Large intestine (tissue), 12 donors: ENCODE measurements around the gene KRT82. TPM values are rescaled to one million over a fixed set of nuclear protein-coding genes. Genes with fewer than 3 reads are reported as not detected.
"Not testable (repeated sequence)": the region's sequence is repeated elsewhere in the genome, so short reads cannot be mapped to it uniquely, and the experiment has no call there.

Experiments used
- DNase-seq, 2 donors: peaks; one replicate each; pipeline versions ENCODE4 v3.0.0 to v3.0.0-alpha.2; 2013
- H3K27ac ChIP-seq: one replicate; pipeline ENCODE4 v1.5.1; 2013; ENCODE audit warnings: low read length
- H3K27me3 ChIP-seq: 2 replicates; pipeline ENCODE4 v1.6.1; 2013; ENCODE audit warnings: low read length; ENCODE audit not compliant: control insufficient read depth, insufficient read depth
- H3K36me3 ChIP-seq: 2 replicates; pipeline ENCODE4 v1.6.1; 2013; ENCODE audit warnings: low read length; ENCODE audit not compliant: control insufficient read depth, insufficient read depth
- H3K4me1 ChIP-seq: one replicate; pipeline ENCODE4 v1.6.1; 2013; ENCODE audit warnings: low read length; ENCODE audit not compliant: control insufficient read depth, insufficient read depth
- H3K4me3 ChIP-seq: one replicate; pipeline ENCODE4 v1.5.1; 2013; ENCODE audit warnings: low read length
- H3K9me3 ChIP-seq: one replicate; pipeline ENCODE4 v1.6.1; 2013; ENCODE audit warnings: mild to moderate bottlenecking, low read depth, low read length, moderate library complexity; ENCODE audit not compliant: control insufficient read depth
- WGBS: methylation state at CpG from one replicate; pipeline ENCODE4 v1.1.5; 2013; ENCODE audit warnings: low lambda C conversion rate; ENCODE audit not compliant: insufficient coverage; 5-methylcytosine and 5-hydroxymethylcytosine counted together
- long read RNA-seq, 11 donors: transcript quantifications; one replicate each; lab custom pipeline, GENCODE V29; 2026
- polyA plus RNA-seq: library from polyadenylated mRNA; unstranded; fragments of 120-200 nt; gene quantifications from one replicate; pipeline ENCODE4 v1.2.1, GENCODE V29; 2013

The KRT82 gene
- not detected for polyA plus RNA-seq
- long read RNA-seq, donor 1: 0 reads
- long read RNA-seq, donor 2: 0 reads
- long read RNA-seq, donor 3: 0 reads
- long read RNA-seq, donor 4: 0 reads
- long read RNA-seq, donor 5: 0 reads
- long read RNA-seq, donor 6: 0 reads
- long read RNA-seq, donor 7: 0 reads
- long read RNA-seq, donor 8: 0 reads
- long read RNA-seq, donor 9: 0 reads
- long read RNA-seq, donor 10: 0 reads
- long read RNA-seq, donor 11: 0 reads

DNA sequence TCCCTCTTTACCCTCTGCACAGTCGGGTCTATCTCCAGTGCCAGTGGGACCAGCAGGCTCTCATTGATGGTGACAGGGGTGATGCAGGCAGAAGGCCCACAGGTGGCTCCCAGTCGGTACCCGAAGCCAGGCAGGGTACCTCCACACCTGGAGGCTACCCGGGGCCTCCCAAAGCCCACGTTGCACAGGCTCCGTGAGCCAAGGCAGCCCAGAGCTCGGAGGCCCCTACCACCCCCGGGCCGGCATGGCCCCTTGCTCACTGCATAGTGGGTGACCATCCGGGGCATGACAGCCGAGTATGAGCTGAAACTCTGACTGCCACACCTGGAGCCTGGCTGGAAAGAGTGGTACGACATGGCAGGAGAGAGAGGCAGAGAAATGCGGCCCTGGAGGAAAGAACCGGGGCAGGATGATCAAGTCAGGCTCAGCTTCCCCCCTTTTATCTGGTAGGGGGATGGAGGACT is at the start of gene KRT82:
Gene KRT82 (minus strand): TSS at position 414 of the 464 bp plus-strand sequence. CDS start 58 bp downstream, at position 356.
- Histone ChIP-seq H3K36me3 (no peaks in the 10 kb centered on the region), H3K27me3 (peaks cover 3% of the 10 kb centered on the region), H3K9me3 (no peaks in the 10 kb centered on the region), H3K27ac (no peak within 1 kb of the TSS), H3K4me1 (no peaks in the 10 kb centered on the region), H3K4me3 (no peak within 1 kb of the TSS)
- no peak for DNase-seq
- WGBS: no CpG with 5 or more reads among the region's 14 CpGs

DNA sequence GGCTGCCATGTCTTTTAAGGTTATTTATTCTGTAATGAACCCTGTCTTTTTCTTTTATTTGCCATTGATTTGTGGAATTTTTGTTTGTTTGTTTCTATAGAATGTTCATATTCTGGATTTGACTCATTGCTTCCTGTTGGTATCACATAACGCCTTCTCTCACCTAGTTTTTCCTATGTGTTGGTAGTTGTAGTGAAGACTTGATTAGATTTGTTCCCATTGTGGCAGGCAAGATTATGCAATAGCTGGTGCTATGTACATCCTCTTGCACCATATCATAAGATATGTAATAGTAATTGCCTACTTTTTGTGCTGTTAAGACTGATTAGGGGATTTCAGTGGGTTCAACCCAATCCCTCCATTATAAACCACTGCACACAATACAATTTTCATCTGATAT is 49.7 kb upstream of the KRT82 start:
- Histone ChIP-seq H3K27me3 (no peaks in the 10 kb centered on the region), H3K4me1 (no peaks in the 10 kb centered on the region), H3K36me3 (no peaks in the 10 kb centered on the region), H3K4me3 (no peak overlapping the region), H3K27ac (no peak overlapping the region), H3K9me3 (no peaks in the 10 kb centered on the region)
- 100% methylated on average over 1 of the region's 1 CpG for WGBS
- DNase-seq: no peak

DNA sequence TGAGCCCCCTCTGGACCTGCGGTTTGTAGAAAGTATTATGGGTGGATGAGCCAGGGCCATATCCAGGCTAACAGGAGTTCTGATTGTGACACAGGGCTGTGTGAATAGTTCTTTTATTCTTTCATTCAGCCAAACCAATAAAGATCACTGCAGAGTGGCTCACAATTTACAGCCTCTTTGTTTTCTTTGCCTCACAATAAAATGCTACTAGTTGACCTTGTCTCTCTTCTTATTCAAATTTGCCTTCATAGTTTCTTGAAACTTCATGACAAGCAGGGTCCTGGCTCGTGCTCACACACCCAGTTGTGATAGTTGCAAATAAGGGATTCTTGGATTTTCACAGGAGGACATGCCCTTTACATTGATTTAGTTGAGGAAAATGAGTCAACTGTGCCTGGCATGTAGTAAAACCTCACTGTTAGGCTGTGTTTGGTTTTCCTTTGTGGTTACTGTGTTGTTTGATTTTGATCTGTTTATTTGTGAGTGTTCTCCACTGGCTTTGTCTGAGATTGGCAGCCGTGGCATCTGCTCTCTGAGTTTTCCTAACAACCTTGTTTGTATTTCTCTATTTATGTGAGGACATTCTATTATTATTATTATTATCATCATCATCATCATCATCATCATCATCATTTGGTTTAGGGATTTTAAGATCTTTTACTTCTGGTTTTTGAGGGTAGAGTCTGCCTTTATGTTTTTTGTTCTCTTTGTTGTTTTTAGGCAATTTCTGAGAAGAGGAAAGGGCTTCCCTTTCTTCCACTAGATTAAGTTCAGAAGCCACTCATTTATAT is 48.5 kb upstream of the KRT82 start:
- H3K27ac ChIP-seq: no peak overlapping the region
- H3K4me1 ChIP-seq: no peaks in the 10 kb centered on the region
- no peaks in the 10 kb centered on the region for H3K36me3 ChIP-seq
- H3K9me3 ChIP-seq: no peaks in the 10 kb centered on the region
- H3K4me3 ChIP-seq: no peak overlapping the region
- DNase-seq: no peak
- H3K27me3 ChIP-seq: no peaks in the 10 kb centered on the region
- no CpG with 5 or more reads among the region's 3 CpGs for WGBS

DNA sequence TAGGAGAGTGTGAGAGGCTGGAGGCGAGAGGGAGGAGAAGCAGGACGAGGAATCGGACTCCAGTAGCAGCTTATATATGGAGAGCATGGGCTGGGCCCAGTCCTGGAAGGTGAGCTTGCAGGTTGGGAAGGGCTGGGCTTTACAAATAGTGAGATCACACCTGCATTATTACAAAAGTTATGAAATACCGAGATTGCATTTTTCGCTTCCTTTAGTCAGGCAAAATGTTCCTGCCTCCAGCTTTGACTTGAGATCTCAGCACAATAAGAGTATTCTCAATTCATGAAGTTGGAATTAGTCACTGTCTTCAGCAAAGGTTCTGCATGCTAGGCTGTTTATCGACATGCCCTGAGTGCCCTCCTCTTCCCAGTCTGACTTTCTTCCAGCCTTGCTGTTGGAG is 46.0 kb upstream of the KRT82 start, which contains the start of gene KRT6B:
Gene KRT6B (minus strand): TSS at position 46 of the 400 bp plus-strand sequence. CDS start 68 bp downstream, outside the sequence.
- H3K27me3 ChIP-seq: no peaks in the 10 kb centered on the region
- H3K4me3 ChIP-seq: no peak within 1 kb of the TSS
- H3K36me3 ChIP-seq: no peaks in the 10 kb centered on the region
- no CpG with 5 or more reads among the region's 6 CpGs for WGBS
- no peak within 1 kb of the TSS for H3K27ac ChIP-seq
- DNase-seq: no peak
- H3K4me1 ChIP-seq: no peaks in the 10 kb centered on the region
- H3K9me3 ChIP-seq: no peaks in the 10 kb centered on the region

DNA sequence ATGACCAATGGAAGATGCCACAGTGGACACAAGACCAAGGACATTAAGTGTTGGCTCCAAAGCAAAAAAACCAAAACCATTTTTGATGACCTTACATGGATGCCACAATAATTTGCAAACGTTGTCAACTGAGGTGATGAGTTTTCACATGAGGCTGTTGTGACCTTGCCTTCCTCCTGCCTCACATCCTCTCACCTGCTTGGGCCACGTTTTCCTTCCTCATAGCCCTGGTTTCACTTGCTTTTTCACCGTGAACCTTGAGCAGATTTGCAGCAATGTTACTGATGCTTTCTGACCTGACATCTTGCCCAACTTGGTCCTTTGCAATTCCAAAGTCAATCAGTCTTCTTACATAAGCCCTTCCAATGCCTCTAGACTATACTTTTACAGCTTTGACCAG is 42.1 kb upstream of the KRT82 start:
- no peak overlapping the region for H3K27ac ChIP-seq
- H3K9me3 ChIP-seq: no peaks in the 10 kb centered on the region
- H3K27me3 ChIP-seq: no peaks in the 10 kb centered on the region
- DNase-seq: no peak
- WGBS: no CpG with 5 or more reads among the region's 3 CpGs
- H3K4me3 ChIP-seq: no peak overlapping the region
- no peaks in the 10 kb centered on the region for H3K4me1 ChIP-seq
- no peaks in the 10 kb centered on the region for H3K36me3 ChIP-seq

DNA sequence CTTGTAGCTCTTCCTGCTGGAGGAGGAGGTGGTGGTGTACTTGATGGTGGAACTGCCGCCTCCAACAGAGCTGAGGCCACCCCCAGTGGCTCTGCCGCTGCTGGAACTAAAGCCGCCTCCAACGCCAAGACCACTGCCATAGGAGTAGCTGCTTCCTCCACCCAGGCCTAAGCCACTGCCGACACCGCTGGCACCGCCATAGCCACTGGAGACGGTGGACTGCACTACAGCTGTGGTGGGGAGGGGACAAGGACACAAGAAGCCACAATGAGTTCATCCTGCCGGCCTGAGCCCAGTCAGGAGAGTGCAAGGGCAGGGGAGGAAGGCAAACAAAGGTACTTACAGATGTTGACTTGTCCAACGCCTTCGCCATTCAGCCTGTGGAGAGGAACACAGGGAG is 41.1 kb upstream of the KRT82 start:
- not testable (repeated sequence) for DNase-seq, H3K27ac ChIP-seq, H3K4me3 ChIP-seq, H3K27me3 ChIP-seq, H3K4me1 ChIP-seq, H3K9me3 ChIP-seq, H3K36me3 ChIP-seq
- WGBS: no CpG with 5 or more reads among the region's 11 CpGs

DNA sequence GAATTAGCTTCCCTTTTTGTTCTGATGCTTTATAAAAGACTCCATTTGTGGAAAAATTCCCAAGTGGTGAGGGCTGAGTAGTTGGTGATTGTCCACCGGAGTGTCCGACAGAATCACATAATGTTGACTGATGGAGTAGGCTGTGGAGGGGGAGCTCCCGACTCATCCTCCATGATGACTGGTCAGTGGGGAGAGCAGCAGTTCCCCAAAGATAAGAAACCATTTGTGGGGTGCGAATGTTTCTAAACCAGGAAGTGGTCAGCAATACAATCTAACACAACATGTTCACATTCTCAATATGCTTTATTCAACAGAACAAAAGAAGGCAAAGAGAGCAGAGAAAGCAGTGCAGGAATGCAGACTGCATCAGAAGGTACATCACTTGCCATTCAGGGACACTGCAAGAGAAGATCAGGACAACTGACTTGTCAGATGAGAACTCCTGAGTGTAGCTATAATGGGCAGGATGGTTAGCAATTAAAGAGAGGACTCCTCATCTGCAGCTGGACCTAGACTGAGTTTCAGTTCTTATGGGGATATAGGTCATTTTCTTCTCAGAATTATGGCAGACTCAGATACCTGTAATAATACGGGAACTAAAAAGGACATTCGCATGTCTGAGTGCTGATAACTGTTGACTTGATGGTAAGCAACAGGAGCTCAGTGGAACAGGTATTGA is 40.4 kb upstream of the KRT82 start:
- Histone ChIP-seq H3K4me3 (no peak overlapping the region), H3K4me1 (no peaks in the 10 kb centered on the region), H3K27me3 (peaks cover 3% of the 10 kb centered on the region), H3K9me3 (no peaks in the 10 kb centered on the region), H3K36me3 (no peaks in the 10 kb centered on the region), H3K27ac (no peak overlapping the region)
- WGBS: 100% methylated on average over 1 of the region's 6 CpGs
- no peak for DNase-seq

DNA sequence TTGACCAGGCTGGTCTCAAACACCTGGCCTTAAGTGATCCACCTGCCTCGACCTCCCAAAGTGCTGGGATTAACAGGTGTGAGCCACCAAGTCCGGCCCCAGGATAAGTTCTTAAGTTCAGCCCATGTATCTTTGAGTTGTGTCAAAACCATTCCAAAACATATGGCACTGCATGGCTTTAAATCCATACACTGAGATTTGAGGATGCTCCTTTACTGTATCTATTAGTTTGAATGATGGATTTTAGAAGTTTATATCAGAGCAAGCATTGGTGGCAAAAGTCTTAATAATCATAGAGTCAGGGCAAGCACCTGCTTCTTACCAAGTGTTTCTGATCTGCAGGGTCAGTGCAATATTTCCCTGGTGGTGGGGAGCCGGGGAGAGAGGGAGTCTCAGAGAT is 39.7 kb upstream of the KRT82 start:
- H3K27ac ChIP-seq: no peak overlapping the region
- H3K27me3 ChIP-seq: peaks cover 3% of the 10 kb centered on the region
- H3K9me3 ChIP-seq: no peaks in the 10 kb centered on the region
- WGBS: no CpG with 5 or more reads among the region's 3 CpGs
- no peaks in the 10 kb centered on the region for H3K36me3 ChIP-seq
- no peaks in the 10 kb centered on the region for H3K4me1 ChIP-seq
- DNase-seq: no peak
- no peak overlapping the region for H3K4me3 ChIP-seq

DNA sequence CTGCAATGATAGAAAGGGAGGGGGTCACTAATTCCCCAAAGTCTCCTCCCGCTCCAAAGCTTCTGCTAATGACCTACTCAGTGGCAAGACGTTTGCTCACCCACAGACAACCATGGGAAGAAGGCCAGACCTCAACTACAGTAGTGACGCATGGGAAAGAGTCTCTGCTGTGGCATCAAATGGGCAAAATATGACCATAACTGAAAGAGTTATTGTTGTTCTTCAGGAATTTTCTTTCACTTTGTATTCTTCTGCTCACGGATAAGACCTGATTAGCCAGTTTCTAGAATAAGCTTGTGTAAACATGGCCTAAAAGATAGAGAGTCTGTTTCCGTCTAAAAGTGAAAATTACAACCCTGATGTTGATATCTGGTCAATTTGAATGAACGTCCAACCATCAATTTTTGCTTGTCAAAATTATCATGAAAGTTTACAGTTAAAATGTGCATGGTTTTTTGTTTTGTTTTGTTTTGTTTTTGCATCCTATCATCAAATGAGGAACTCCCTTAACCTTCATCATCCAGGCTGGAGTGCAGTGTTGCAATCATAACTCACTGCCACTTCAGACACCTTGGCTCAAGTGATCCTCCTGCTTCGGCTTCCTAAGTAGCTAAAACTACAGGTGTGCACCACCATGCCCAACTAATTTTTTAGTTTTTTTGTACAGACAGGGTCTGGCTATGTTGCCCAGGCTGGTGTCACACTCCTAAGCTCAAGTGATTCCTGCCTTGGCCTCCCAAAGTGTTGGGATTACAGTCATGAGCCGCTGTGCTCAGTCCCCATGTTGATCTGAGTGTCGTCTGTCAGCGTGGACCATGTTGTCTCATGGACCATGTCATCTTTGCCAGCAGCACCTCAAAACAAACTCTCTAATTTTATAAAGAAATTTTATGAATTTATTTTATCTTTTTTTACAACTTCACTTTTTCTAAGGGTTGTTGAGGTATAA is 38.8 kb upstream of the KRT82 start:
- DNase-seq: no peak
- no peaks in the 10 kb centered on the region for H3K9me3 ChIP-seq
- H3K27me3 ChIP-seq: peaks cover 3% of the 10 kb centered on the region
- H3K36me3 ChIP-seq: no peaks in the 10 kb centered on the region
- no peaks in the 10 kb centered on the region for H3K4me1 ChIP-seq
- no peak overlapping the region for H3K27ac ChIP-seq
- WGBS: 36% methylated on average over 4 of the region's 10 CpGs
- no peak overlapping the region for H3K4me3 ChIP-seq

DNA sequence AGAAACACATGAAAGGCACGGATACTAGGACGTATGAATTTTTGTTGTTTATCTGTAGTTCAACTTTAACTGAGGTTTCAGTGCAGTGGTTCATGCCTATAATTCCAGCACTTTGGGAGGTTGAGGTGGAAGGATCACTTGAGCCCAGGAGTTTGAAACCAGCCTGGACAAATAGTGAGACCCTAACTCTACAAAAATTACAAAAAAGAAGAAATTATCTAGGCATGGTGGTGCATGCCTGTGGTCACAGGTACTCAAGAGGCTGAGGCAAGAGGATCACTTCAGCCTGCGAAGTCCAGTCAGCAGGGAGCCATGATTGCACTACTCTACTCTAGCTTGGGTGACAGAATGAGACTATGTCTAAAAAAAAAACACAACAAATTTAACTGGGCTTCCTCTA is 37.8 kb upstream of the KRT82 start:
- 60% methylated on average over 2 of the region's 3 CpGs for WGBS
- Histone ChIP-seq H3K4me1 (no peaks in the 10 kb centered on the region), H3K4me3 (no peak overlapping the region), H3K27me3 (peaks cover 3% of the 10 kb centered on the region), H3K9me3 (no peaks in the 10 kb centered on the region), H3K36me3 (no peaks in the 10 kb centered on the region), H3K27ac (no peak overlapping the region)
- DNase-seq: no peak
